T-helper 22 cell (primary cell): Measurements from ENCODE around the gene CGN.

ENCODE experiments used
- DNase-seq: peaks from one replicate; pipeline ENCODE4 v3.0.0-alpha.2; 2020; ENCODE audit warnings: low read depth

CGN gene

DNA sequence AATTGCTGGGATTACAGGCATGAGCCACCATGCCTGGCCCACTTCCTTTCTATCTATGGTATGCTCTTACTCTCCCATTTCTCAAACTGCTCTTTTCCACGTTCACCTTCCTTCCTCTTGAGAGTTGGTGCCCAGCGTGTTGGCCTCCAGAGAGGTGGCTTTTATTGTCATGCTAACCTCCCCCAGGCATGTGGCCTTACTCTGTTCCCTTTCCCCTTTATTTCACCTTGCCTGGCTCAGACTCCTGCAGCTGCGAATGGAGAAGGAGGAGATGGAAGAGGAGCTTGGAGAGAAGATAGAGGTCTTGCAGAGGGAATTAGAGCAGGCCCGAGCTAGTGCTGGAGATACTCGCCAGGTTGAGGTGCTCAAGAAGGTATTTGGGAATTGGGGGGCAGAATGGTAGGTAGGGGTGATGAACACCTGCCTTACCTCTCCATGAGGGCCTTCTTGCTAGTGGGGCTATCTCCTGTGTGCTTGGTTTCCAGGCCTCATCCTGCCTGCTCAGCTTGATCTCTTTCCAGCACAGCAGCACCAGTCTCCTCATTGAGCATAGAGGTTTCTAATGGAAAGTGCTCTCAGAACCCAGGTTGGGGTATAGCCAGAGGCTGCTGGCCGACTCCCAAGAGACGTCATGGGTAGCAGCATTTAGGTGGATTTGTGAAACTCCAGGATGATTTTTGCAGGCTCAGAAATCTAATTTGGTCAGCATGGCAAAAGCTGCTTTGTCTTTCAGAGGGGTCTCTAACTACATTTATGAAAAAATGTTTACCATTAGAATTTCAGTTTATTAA, 15.7 kb downstream of the CGN start:
- no peak for DNase-seq

DNA sequence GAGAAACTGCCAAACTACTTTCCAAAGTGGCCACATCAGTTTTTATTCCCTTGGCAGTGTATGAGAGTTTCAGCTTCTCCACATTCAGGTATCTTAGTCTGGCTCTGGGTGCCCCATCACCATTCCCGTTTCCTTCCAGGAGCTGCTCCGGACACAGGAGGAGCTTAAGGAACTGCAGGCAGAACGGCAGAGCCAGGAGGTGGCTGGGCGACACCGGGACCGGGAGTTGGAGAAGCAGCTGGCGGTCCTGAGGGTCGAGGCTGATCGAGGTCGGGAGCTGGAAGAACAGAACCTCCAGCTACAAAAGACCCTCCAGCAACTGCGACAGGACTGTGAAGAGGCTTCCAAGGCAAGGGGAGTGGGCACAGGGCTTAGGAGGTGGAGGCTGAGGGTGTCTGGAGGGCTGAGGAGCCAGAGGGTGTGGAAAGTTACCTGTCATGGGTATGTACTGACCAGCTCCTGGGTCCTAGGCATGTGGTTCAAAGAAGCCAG, 18.1 kb downstream of the CGN start:
- DNase-seq: no peak

DNA sequence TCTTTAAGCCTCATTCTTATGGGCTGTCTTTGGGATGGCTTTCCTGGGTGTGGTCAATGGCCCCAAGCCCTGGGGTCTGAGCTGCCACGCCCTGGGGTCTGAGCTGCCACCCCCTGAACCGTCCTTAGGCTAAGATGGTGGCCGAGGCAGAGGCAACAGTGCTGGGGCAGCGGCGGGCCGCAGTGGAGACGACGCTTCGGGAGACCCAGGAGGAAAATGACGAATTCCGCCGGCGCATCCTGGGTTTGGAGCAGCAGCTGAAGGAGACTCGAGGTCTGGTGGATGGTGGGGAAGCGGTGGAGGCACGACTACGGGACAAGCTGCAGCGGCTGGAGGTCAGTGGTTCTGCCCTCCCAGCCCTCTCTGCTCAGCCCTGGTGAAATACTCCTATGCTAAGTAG, 18.6 kb downstream of the CGN start:
- no peak for DNase-seq

GRCh38 chr1:151530461-151530860, 19.3 kb downstream of the CGN start:
- DNase-seq: no peak

DNA sequence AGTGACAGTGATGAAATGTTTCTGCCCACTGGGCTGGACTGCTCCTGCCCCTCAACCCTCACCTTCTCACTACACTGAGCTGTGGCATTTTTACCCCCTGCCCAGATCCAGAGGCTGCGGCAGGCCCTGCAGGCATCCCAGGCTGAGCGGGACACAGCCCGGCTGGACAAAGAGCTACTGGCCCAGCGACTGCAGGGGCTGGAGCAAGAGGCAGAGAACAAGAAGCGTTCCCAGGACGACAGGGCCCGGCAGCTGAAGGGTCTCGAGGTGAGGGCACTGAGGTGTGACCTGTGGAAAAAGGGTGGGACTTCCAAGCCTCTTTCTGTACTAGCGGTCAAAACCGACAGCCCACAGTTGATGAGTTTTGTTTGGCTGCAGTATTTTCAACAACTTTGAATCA, 22.7 kb downstream of the CGN start:
- no peak for DNase-seq

- DNase-seq: peak; percentile 35
Observed at GRCh38 chr1:151534662-151535278, 23.6 kb downstream of the CGN start.

DNA sequence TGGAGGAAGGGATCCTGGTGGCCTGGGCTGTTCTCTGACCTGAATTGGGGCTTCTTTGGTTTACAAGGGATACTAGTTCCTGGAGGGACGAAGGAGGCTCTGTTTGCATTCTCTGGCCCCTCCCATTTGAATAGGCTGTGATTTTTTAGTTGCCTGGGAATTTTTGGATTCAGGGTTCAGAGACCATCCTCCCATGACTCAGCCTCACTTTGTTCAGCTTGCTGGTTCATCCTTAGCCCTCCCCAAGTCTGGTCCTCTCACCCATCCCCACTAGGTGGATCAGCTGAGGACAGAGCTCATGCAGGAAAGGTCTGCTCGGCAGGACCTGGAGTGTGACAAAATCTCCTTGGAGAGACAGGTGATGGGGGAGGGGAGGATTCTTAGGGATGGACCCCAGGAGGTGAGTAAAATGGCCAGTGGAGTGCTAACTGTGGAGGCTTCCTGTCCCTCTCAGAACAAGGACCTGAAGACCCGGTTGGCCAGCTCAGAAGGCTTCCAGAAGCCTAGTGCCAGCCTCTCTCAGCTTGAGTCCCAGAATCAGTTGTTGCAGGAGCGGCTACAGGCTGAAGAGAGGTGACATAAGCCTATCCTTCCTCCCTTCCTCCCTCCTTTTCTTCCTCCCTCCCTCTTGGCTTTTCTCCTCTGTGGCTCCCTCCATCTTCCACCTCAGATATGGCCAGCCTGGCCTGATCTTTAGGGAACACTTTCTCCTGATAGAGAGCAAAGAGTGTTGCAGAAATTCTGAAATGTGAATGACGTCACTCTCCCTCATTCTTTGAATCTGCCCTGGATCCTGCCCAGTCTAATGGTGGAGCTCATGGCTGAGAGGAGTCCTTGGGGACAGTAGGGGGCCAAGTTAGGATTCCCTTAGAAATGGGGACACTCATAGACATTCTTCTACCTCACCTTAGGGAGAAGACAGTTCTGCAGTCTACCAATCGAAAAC, 24.4 kb downstream of the CGN start:
- no peak for DNase-seq

DNA sequence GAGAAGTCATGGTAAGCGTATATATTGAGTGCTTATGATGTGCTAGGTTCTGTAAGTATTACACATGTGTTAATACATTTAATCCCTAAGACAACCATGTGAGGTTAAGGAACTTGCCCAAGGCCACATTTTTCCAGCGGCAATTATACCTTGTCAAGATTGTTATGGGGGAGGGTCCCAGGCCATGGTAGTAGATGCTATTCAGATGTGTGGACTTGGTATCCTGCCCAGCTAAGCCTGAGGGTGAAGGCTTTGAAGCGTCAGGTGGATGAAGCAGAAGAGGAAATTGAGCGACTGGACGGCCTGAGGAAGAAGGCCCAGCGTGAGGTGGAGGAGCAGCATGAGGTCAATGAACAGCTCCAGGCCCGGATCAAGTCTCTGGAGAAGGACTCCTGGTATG, 25.3 kb downstream of the CGN start:
- DNase-seq: no peak

GRCh38 chr1:151537112-151537511, 25.9 kb downstream of the CGN start:
- DNase-seq: no peak

DNA sequence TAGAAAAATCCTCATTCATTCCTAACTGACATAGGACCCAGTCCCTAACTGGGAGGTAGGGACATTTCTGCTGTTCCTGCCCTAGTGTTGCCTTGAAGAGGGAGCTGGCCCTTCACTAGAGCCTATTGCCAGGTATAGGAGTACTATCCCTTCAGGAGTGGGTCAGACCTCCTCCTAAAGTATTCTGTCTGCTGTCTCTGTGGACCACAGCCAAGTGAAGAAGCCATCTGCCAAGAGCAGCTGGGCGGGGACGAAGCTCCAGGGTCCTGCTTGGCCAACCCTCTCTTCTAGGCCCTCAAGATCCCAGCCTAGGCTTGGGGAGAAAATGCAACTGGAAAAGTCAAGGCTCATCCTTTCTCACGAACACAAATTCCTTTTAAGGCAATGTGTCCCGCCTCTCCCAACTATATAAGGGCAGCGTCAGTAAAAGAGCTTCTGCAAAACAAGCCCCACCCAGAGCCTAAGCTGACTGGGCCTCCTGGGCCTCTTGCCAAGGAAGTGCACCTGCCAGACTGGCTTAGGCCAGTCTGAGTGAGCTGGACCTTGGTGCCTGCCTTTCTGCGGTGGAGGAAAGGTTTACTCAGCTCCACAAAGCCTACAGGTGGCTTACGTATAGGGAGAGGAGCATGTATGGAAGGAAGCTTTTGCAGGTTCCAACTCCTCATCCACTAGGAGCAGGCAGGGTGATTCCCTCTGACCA, 28.3 kb downstream of the CGN start:
- DNase-seq: no peak

- peak; percentile 88 for DNase-seq
Observed at GRCh38 chr1:151540021-151540981, 29.1 kb downstream of the CGN start, which contains the start of gene TUFT1. Gene TUFT1 (plus strand): TSS chr1:151540309. CDS start chr1:151540367, 58 bp downstream.

DNA sequence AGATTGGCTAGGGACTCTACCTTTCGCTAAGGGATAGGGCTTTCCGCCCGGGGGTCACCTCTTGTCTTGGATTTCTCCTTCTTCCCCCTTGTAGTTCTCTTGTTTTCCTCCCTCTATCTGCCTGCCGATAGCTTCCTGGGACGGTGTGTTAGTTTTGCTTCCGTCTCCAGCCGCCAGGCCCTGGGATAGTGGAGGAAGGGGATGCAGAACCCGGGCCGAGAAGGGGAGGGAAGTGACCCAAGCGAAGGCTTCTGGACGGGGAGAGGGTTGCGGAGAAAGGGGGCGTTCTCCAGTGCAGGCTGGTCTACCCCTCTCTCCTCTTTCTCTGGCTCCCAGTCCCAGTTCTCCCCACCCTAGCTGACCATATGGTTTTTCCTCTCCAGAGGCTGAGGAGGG, 29.8 kb downstream of the CGN start:
- no peak for DNase-seq

DNA sequence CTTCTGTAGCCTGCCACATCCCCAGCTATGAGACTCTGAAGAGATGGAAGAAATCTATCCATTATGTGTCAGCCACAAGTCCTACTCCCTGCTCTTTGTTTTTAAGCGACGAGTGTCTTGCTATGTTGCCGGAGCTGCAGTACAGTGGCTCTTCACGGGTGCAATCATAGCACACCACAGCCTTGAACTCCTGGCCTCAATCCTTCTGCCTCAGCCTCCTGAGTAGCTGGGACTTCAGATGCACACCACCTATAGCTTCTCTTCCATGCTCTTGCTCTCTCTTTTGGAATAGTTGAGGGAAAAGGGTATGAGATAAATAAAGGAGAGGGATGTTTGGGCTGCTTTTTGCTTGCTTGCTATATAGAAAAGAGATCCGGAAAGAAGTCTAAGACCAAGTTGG, 30.6 kb downstream of the CGN start:
- no peak for DNase-seq

DNA sequence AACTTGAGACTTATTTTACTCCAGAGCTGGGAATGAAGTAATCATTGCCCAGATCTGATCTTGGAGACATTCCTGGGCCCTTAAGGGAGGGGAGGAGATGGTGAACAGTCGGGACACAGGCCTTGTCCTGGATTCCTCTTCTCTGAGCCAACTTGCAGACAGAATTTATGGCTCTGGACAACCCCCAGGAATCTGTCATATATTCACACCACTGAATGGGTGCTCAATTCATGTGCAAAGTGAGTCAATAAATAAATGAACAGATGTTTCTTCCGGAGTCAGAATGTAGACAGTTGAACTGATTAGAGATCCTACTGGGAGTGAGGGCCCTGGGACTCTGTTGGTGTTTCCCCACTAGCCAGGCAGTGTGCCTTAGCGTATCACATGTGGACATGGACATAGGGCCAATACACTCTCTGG, 31.5 kb downstream of the CGN start:
- no peak for DNase-seq

DNA sequence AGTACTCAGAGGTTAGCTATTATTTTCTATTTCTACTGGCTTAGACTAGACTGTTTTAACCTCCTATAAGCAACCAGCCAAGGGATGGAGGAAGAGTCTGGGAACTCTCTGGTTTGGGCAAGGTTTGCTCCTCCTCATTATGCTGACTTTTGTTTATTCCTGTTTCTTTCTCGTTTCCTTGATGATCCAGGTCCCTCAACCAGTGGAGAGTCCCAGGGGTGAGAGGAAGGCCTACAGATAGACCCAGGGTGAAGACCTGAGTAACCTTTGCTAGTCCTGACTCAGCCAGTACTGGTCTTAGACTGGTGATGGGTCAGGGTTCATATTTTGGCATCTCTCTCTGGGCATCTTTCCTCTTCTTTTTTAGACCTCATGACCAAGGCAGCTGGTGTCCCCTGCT, 34.4 kb downstream of the CGN start:
- no peak for DNase-seq

DNA sequence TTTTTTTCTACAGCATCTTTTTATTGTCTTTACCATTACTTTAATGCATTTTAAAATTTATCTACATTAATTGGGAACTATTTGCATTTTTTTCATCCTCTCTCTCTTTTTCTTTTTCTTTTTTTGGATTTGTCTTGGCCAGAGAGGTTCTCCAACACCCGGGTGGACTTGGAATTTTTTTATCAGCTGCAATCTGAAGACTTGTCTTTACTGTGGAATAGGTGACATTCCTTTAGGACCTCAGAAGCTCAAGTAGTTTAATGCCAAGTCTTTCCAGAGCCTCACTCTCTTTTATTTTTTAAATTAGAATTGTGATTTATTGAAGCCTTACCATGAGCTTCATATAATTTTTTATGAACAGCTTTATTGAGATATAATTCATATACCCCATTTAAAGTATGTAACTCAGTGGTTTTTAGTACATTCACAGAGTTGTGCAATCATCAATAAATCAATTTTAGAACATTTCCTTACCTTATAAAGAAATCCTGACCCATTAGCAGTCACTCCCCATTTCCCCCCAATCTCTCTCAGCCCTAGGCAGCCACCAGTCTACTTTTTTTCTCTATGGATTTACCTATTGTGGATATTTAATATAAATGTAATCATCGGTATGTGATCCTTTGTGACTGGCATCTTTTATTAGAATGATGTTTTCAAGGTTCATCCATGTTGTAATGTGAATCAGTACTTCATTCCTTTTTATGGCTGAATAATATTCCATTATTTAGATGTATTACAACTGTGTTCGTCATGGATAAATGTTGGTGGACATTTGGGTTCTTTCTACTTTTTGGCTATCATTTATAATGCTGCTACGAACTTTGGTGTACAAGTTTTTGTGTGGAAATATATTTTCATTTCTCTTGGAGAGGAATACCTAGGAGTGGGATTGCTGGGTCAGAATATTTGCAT, 35.1 kb downstream of the CGN start:
- no peak for DNase-seq

- DNase-seq: no peak
Observed at GRCh38 chr1:151547119-151547899, 36.1 kb downstream of the CGN start.

DNA sequence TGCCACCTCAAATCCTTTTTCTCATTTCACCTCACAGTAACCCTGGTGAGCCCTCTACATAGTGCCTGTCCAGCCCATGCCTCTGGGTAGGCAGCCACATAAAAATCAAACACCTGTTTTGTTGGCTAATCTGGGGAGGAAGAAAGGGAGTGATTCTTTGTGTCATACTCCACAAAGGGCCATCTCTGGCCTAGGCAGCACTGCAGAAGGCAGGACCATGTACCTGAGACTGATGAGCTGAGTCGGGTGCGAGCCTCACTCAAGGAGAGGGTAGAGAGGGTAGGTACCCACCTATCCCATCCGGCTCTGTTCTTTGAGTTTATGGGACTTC, 36.7 kb downstream of the CGN start:
- no peak for DNase-seq

DNA sequence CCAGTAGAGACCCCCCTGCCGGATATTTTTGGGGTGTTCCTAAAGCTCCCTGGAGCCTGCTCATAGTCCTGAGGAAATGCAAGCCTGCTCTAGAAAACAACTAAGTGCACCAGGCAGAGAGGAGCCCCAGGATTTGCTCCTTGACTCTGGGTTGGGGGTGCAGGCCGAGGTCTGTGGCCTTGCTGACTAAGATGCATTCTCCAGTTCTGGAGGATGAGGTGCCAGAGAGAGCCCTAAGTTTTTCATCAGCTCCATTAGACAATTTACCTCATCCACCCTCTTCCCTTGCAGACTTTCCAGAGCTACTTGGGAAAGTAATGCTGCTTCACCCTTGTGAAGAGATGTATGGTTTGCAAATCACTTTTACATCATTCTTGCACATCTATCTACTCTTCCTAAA, 38.0 kb downstream of the CGN start:
- DNase-seq: no peak
